GM18526 (cell line): ENCODE measurements around the gene EFEMP2.

Source experiments
- POLR2A ChIP-seq: IDR thresholded peaks from 3 replicates; pipeline ENCODE4 v1.6.1; 2011; ENCODE audit not compliant: insufficient read length; ENCODE audit errors: extremely low read depth

EFEMP2 gene

DNA sequence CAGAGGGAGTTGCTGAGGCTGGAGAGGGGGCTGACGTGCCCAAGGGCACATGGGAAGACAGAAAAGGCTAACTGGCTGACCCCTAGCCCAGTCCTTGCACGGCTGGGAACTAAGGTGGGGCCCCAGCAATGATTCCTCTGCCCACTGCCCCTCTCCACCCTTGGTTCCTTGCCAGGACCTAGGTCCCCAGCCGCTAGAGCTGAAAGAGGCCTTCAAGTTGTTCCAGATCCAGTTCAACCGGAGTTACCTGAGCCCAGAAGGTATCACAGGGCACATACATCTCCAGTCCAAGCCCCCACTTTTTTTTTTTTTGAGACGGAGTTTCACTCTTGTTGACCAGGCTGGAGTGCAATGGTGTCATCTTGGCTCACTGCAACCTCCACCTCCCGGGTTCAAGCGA, 7.4 kb upstream of the EFEMP2 start:
- TF ChIP-seq POLR2A = no peak

DNA sequence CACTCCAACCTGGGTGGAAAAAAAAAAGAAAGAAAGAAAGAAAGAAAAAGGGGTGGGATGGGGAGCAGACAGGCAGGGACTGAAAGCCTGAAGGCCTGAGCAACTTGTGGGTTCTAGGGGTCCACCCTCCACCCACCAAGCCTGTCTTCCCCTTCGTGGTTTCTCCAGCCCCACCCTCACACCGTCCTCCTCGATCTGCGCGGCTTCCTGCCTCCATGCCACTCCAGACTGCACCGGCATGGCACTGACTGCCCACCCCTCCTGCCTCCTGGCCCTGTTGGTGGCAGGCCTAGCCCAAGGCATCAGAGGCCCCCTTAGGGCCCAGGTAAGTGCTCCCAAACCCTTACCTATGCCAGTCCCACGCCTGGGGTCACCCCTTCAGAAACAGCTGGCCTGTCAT, 7.0 kb upstream of the EFEMP2 start, which contains the start of gene CTSW:
TSS of gene CTSW (plus strand) at position 221 of the 400 bp plus-strand sequence. CDS start at position 239, 18 bp downstream.
- TF ChIP-seq POLR2A = no peak

DNA sequence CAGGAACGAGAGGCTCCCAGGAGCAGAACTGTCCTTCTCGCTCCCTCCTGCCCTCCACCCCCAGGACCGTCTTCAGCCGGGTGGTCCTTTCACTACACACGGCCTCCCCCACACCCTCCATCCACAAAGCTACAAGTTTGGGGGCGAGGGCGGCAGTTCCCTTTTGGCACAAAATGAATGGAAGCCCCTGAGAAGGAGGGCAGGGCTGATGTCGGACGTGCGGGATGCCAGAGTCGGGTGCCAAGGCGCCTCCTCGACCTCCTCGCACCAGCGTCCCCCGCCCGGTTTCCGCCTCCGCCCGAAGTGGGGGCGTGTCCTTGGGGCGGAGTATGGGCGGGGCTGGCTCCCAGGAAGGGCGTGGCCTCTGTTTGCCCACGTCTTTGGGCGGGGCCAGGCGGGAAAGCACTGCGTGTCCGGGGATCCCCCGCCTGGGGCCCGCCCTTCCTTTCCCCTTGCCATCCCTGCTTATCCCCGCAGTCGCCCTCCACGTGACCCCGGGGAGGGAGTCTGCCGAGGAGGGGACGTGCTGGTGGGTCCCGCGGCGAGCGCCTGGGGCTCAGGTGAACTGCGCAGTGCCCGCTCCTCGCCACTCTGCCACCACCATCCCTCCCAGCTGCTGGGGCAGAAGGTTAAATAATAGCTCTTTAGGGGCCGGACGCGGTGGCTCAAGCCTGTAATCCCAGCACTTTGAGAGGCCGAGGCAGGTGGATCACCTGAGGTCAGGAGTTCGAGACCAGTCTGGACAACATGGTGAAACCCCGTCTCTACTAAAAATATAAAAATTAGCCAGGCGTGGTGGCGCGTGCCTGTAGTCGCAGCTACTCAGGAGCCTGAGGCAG, 937 bp upstream of the EFEMP2 start:
- TF ChIP-seq POLR2A = peak; percentile 84

DNA sequence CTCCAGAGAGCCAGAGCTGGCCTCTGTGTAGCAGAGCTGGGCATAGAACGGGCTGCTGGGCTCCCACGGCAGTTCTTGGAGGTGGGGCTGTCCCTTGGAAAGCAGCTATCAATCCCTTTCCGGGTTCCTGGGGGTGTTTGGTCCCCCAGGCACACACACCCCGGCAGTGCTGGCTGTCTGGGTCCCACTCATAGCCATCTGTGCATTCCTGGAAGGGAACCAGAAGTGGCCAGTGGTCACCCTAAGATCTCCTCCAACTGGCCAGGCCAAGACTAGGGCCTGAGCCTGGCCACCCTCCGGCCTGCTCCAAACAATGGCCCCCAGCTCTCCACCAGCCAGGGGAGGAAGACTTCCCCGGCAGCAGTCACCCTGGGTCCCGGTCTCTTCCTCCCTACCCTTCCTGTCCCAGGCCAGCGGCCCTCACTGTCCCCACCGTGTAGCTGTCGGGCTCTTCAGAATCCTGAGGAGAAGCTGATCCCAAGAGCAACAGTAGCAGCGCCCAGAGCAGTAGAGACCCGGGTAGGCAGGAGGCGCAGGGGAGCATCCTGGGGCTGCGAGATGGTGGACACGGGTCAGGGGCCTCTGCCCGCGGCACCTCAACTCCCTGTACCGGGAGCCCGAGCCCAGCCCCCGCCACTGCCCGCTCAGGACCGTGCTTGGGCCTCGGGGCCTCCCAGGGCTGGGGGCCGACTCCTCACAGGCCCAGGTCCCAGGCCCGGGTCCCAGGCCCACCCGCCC, 620 bp downstream of the EFEMP2 start:
- TF ChIP-seq POLR2A = no peak

DNA sequence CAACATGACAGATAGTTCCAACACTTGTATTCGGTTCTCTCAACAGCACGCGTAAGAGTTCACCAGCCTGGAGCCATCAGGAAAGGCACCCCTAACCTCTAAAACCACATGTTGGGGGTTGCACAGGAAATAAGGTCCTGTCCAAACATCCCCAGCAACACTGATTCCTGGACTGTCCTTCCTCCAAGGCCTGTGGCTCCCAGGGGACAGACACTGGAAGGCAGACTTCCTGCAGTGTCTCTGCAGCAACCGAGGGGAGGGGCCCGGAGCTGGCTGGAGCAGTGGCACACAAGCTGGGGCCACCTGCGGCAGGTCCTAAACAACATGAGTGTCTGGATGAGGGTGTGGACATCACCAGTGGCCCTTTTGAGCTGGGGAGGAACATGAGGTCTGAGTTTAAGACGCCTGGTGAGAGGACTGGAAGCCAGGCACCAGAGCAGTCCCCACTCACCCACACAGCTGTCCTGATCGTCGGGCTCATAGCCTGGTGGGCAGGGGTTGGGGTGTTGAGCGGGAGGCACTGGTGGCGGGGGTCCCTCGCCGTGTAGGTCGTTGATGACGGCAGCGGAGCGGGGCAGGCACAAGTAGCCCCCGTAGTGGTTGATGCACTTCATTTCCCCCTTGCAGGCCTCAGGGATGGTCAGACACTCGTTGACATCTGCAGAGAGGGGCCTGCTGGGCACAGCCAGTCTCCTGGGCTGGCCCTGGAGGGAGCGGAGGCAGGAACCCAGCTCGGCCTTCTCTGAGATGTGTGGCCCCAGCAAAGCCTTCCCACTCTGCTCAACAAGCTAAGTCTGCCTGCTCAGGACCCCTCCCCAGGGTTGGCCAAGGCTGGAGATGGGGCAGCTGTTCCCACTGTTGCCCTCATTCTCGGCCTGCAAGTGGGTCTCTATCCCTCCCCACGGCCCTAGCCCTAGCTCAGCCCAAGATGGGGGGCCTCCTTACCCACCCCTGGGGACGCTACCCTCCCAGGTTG, 1.6 kb downstream of the EFEMP2 start:
- no peak for TF ChIP-seq POLR2A

DNA sequence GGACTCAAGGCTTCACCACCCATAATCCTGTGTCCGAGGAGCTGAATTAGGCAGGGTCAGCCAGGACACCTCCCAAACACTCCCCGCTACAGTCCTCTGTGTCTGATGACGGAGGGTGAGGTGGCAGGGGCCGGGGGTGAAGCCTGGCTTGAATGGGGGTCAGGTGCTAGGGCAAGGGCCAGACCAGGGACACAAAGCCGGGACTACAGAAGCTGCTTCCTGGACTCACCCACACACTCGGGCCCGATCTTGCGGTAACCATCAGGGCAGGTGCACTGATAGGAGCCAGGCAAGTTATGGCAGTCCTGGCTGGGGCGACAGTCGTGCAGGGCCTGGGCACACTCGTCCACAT, 2.3 kb downstream of the EFEMP2 start:
- TF ChIP-seq POLR2A = no peak

DNA sequence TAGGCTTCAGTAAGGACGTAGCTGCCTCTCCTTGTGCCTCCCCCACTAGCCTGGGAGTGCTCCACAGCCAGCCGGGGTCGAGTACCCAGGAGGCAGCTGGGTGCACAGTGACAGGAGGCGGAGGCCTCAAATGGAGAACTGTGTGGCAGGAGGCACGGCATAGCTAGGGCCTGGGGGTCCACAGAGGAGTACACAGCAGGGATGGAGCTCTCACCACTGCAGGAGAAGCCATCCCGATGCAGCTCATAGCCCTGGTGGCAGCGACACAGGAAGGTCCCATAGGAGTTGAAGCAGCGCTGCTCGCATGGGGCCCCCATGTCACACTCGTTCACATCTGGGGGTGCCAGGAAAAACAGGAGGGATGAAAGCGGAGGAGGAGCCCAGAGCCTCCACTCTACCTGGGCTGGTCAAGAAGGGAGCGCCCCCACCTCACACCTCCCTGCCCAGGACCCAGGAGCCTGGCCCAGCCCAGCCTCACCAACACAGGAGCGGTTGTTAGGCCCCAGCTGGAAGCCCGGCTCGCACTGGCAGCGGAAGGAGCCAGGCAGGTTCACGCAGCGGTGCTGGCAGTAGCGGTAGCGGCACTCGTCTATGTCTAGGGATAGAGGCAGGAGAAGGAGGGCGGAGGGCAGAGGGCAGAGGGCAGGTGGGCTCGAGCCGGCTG, 2.8 kb downstream of the EFEMP2 start:
- no peak for TF ChIP-seq POLR2A

DNA sequence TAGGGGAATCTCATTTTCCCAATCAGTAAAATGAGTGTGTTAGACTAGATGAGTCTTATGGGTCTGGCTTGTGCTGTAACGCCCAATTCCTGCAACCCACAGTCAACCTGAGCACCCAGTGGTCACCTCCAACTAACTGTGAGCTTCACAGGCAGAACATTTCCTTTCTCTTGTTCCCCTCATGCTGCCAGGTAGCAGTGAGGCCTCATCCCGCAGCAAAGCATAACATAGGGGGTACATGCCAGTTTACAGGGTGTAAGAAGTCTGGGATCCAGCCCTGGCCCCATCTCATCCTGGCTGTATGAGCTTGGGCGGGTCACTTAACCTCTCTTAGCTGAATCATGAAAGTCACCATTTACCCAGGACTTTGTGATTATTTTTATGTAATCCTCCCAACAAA, 3.7 kb downstream of the EFEMP2 start:
- no peak for TF ChIP-seq POLR2A

DNA sequence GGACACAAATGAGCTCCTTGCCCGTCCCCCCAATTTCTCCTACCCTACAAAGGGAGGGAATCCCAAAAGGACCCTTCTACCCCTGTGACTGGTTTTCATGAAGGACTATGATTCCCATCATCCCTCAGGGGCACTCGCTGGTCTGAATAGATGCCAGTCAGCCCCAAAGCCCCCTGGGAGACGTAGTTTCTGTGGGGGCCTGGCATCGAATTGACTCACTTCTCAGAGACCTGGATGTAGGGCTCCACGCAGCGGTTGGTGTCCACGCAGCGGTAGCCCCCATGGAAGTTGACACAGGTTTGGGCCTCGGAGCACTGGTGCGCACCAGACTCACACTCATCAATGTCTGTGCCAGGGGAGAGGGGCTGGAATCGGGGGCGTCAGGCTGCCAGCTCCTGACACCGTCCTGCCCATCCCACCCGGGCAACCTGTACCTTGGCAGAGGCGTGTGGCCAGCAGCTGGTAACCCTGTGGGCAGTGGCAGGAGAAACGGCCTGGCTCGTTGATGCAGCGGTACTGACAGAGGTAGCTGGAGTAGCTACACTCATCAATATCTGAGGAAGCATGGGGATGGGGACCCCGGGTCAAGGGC, 4.4 kb downstream of the EFEMP2 start:
- TF ChIP-seq POLR2A = no peak

DNA sequence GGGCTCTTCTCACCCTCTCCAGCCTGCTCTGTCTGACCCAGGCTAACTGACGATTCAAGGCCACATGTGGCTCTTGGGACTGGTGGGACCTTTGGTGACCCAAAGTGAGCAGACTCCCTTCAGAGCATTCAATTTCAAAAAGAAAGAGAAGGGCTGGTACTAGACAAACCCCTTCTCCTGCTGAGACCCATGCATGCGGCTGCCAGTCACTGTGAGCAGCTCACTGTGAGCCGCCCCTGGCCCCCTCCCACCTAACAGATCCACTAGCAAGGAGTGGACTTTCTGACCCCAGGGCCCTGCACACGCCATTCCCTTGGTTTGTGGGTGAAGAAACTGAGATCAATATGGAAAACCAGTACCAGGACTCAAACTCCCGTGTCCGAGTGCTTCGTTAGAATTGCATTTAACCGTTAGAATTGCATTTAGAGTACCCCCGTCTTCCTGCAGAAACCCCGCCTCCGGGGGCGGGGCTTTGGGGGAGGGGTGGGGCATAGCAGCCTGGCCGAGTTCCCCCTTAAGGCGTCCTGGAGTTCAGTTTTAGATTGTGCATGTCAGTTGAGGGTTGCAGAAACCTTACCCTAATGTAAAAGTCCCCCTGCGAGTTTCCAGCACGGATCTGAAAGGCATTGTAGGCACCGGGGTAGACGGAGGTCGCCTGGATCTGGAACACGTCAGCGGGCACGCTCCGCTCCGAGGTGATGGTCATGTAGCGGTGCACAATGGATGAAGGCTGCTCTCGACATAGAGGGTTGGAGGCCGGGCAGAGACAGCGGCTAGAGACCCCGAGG, 5.1 kb downstream of the EFEMP2 start:
- TF ChIP-seq POLR2A = no peak

DNA sequence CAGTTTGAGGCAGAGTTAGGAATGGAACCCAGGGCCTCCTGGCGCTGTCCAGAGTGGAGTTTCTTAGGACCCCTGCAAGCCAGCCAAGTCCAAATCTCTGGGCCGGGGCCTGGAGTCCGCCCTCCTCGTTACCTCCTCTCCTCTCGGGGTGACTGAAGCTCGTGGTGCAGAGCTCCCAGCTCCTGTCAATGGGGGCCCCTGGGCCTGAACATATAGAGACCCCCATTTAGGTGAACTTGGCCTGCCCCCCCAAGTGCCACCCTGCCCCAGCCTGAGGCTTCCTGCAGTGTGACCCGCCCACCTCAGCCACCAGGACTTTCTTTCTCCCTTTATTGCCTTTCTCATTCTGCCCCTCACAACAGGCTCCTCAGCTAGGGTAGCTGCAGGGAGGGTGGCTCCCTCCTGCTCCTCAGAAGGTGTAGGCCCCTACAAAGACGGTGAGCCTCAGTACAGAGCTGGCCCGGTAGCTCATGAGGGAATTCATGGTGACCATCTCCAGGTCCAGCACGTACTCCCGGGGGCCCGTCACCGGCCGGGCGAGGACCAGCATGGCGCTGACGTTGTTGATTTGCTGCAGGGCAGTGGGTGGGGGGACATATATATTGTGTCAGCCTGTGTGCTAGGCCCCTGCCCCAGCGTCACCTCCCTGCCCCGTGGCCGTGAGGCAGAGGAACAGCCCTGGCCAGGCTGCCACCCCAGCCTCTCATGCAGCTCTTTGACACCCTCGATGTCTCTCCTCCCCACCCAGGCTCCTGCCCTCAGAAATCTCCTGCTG, 5.9 kb downstream of the EFEMP2 start:
- TF ChIP-seq POLR2A = no peak

DNA sequence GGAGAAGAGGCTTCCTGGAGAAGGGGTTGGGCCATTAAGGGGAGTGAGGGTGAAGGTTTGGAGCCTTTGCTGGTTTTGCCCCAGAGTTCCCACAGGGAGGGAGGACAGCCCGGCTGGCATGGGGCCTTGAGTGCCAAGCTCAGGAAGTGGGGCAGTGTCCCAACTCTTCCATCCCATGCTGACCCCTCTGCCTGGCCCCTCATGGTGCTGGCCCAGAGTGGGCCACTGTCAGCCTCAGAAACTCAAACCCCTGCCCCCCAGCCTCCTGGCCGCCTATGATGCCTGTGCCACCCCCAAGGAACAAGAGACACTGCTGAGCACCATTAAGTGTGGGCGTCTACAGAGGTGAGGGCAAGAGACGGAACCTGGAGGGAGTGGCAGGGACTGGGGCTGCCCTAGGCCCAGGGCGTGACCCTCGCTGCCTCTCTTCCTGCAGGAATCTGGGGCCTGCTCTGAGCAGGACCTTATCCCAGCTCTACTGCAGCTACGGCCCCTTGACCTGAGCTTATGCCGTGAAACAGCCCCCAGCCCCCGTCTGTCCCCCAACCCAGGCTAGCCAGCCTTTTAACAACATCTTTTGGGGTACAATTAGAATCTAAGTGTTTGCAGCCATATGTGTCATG, 6.9 kb downstream of the EFEMP2 start:
- no peak for TF ChIP-seq POLR2A
